ENCODE measurements around the gene OR4D1. TPM values are rescaled to one million over a fixed set of nuclear protein-coding genes. Genes with fewer than 3 reads are reported as not detected.
A peak's percentile ranks its signal among the peaks of the same experiment; 100 is the strongest.

Gene OR4D1
- total and polyA plus RNA-seq, 9 of the 15 experiments (the other 6 are each of a cell fraction or from before 2014, with no cell fraction given): not detected

DNA sequence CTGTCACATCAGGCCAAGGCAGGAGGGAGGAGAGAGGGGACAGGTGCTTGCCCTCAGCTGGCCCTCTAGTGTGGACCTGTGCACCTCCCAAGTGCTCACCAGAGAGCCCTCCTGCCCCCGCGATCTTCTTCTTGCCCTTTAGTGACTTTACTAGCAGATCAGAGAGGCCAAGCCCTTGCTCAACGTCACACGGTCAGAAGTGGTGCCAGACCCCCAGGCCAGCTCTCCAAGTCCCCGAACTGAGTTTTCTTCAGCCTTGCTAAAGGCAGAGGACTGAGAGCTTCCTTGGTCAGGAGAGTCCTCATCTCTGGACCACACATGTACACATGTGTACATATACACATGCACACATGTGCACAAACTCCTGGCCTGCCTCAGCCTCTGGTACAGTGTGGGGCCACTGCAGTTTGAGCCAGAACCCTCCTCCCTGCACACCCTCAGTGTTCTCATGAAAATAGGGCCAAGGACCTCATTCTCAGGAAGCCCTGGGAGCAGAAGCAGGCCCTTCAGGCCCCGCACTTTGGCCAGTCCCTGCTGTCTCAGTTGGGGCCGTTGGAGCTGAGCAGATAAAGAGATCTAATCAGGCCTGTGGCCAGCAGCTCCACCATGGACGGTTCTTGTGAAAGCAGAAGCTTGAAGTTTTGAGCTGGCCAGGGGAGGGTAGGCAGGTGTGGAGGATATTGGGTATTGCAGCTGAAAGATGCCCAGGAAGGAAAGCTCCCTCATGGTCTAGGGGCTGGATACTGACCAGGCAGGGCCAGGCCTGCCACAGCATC is 37.0 kb downstream of the OR4D1 start (continued):
- TF ChIP-seq SMAD1 (IDR thresholded peaks at IDR 0.05; ENCODE audit: low read depth, low read length, partially characterized antibody) (no peak), ZNF280B (CRISPR knock-in tag; IDR thresholded peaks at IDR 0.05) (no peak), ELF2 (CRISPR knock-in tag; IDR thresholded peaks at IDR 0.05) (0 out of 2 replicates have a peak, but pooled peaks have one; percentile 16), ZNF124 (CRISPR knock-in tag; IDR thresholded peaks at IDR 0.05) (no peak), ZNF79 (CRISPR knock-in tag; IDR thresholded peaks at IDR 0.05; ENCODE audit: low read depth) (0 out of 2 replicates have a peak, but pooled peaks have one; percentile 55), ZFPM2 (CRISPR knock-in tag; IDR thresholded peaks at IDR 0.05) (no peak), E4F1 (CRISPR knock-in tag; IDR thresholded peaks at IDR 0.05; ENCODE audit: borderline replicate concordance) (no peak), ZNF165 (CRISPR knock-in tag; IDR thresholded peaks at IDR 0.05; ENCODE audit: borderline replicate concordance) (no peak), XRCC4 (IDR thresholded peaks at IDR 0.05; ENCODE audit: extremely low read depth, insufficient read depth, insufficient read length) (no peak), PYGO2 (tag; IDR thresholded peaks at IDR 0.05) (no peak), PTRF (tag; IDR thresholded peaks at IDR 0.05) (no peak), ZHX1 (conservative IDR thresholded peaks at IDR 0.05; ENCODE audit: low read length) (no peak), ZNF764 (CRISPR knock-in tag; IDR thresholded peaks at IDR 0.05; ENCODE audit: low read depth) (peak; percentile 69; the same call in 1 of the 2 replicates), RAD51 (IDR thresholded peaks at IDR 0.05; ENCODE audit: borderline replicate concordance, low read depth) (no peak), ZNF76 (CRISPR knock-in tag; IDR thresholded peaks at IDR 0.05; ENCODE audit: borderline replicate concordance) (peak; percentile 61), SNIP1 (IDR thresholded peaks at IDR 0.05; ENCODE audit: low read depth) (no peak), ZBED1 (IDR thresholded peaks at IDR 0.05) (no peak), NR3C1 (CRISPR knock-in tag; IDR thresholded peaks at IDR 0.05) (no peak), MCM3 (IDR thresholded peaks at IDR 0.05) (no peak)
- TF ChIP-seq, protein P1, sequence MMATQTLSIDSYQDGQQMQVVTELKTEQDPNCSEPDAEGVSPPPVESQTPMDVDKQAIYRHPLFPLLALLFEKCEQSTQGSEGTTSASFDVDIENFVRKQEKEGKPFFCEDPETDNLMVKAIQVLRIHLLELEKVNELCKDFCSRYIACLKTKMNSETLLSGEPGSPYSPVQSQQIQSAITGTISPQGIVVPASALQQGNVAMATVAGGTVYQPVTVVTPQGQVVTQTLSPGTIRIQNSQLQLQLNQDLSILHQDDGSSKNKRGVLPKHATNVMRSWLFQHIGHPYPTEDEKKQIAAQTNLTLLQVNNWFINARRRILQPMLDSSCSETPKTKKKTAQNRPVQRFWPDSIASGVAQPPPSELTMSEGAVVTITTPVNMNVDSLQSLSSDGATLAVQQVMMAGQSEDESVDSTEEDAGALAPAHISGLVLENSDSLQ (IDR thresholded peaks at IDR 0.05): no peak
- TF ChIP-seq, protein P2, sequence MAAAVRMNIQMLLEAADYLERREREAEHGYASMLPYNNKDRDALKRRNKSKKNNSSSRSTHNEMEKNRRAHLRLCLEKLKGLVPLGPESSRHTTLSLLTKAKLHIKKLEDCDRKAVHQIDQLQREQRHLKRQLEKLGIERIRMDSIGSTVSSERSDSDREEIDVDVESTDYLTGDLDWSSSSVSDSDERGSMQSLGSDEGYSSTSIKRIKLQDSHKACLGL (CRISPR knock-in tag; IDR thresholded peaks at IDR 0.05; ENCODE audit: borderline replicate concordance, poor library complexity, severe bottlenecking): no peak
